Breast epithelium (tissue), 3 donors: Measurements from ENCODE around the gene PAK2.

Source experiments
- CTCF ChIP-seq, 3 donors: fragments of 450-650 bp; IDR thresholded peaks; one replicate each; pipeline ENCODE4 v1.5.1; 2016 to 2017; ENCODE audit warnings: antibody characterized with exemption in 3 of 3, mild to moderate bottlenecking in 3 of 3, moderate library complexity in 3 of 3
- POLR2A ChIP-seq: fragments of 450-650 bp; IDR thresholded peaks from one replicate; pipeline ENCODE4 v1.6.1; 2016; ENCODE audit warnings: antibody characterized with exemption, mild to moderate bottlenecking, moderate library complexity
- POLR2AphosphoS5 ChIP-seq, 3 donors: sonication (generic); formaldehyde crosslinking; IDR thresholded peaks; one replicate each; pipeline ENCODE4 v1.6.1; 2017; ENCODE audit warnings: antibody characterized with exemption in 3 of 3

GRCh38 chr3:196868297-196868661 is 128.6 kb downstream of the PAK2 start:
- TF ChIP-seq CTCF (IDR thresholded peaks at IDR 0.05) (no peak), POLR2A (no peak), POLR2AphosphoS5 (IDR thresholded peaks at IDR 0.05) (no peak)
